ENCODE data around the gene SLC6A3.

DNA sequence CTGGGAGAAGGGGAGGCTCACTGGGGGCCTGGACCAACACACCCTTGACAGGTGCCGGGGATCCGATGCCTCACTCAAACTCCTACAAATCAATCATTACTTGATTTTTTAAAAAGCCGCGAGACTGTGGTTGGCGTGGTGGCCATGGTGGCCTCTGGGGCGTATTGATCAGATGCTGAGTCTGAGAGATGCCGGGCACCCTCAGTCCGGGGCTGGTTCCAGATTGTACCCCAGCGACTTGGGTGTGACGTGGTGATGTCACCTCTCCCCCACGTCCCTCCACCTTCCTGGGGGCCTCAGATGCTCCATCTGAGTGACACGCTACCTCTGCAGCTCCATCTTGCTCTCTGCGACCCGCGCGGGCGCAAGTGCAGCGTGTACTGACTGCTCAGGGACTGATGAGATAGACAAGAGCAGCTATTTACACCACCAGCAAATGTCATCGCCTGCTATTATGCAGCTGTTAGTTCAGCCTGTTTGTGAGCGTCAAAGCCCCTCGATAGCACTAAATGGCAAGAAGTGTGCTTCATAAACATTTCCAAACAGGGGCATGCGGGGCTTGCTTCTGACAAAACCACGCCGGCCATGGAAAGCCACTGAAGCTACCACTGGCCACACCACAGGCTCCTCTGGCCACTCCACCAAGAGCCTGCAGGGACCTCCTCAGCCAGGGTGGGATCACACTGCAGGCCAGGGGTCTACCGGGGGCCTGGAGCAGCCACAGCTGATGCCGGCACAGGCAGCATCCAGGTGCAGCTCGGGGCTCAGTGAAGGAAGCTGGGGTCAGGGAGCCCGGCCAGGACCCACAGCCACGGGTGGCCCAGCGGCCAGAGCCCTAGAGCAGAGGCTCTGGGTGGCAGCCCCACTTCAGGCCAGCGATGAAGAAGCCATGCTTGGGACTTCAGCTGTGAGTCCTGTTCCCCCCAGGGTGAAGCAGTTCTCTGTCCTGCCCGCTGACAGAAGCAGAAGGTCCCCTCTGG lies 50.1 kb downstream of the SLC6A3 start:
- TF ChIP-seq, protein P1, sequence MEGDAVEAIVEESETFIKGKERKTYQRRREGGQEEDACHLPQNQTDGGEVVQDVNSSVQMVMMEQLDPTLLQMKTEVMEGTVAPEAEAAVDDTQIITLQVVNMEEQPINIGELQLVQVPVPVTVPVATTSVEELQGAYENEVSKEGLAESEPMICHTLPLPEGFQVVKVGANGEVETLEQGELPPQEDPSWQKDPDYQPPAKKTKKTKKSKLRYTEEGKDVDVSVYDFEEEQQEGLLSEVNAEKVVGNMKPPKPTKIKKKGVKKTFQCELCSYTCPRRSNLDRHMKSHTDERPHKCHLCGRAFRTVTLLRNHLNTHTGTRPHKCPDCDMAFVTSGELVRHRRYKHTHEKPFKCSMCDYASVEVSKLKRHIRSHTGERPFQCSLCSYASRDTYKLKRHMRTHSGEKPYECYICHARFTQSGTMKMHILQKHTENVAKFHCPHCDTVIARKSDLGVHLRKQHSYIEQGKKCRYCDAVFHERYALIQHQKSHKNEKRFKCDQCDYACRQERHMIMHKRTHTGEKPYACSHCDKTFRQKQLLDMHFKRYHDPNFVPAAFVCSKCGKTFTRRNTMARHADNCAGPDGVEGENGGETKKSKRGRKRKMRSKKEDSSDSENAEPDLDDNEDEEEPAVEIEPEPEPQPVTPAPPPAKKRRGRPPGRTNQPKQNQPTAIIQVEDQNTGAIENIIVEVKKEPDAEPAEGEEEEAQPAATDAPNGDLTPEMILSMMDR (conservative IDR thresholded peaks at IDR 0.05; ENCODE audit: low read length) = no peak
- no peak for TF ChIP-seq EZH2phosphoT487 (IDR thresholded peaks at IDR 0.05; ENCODE audit: borderline replicate concordance, low read depth, low read length)

Data from OCI-LY7 (cell line).